T1000 (cell line): ENCODE data around the gene CABP1.

Experiments used
- DNase-seq: peaks from one replicate; lab custom pipeline; 2025; ENCODE audit warnings: mixed read lengths; lab: John Stamatoyannopoulos, UW

CABP1 gene

GRCh38 chr12:120696626-120697025 is 56.2 kb downstream of the CABP1 start:
- DNase-seq: no peak

- no peak for DNase-seq
These were observed 56.9 kb downstream of the CABP1 start for GRCh38 chr12:120697344-120697743.

GRCh38 chr12:120698665-120699064 is 58.2 kb downstream of the CABP1 start:
- DNase-seq: no peak

- DNase-seq: no peak
These were observed 59.1 kb downstream of the CABP1 start for GRCh38 chr12:120699553-120699952.

GRCh38 chr12:120700886-120701285 is 60.5 kb downstream of the CABP1 start:
- DNase-seq: no peak

GRCh38 chr12:120702637-120703036 is 62.2 kb downstream of the CABP1 start:
- DNase-seq: no peak

- no peak for DNase-seq
These were observed 63.0 kb downstream of the CABP1 start for GRCh38 chr12:120703311-120703942.

- no peak for DNase-seq
These were observed 65.2 kb downstream of the CABP1 start for GRCh38 chr12:120705618-120706017.

GRCh38 chr12:120706029-120706428 is 65.6 kb downstream of the CABP1 start:
- DNase-seq: no peak

GRCh38 chr12:120708651-120709050 is 68.2 kb downstream of the CABP1 start:
- DNase-seq: no peak

GRCh38 chr12:120710031-120710804 is 69.8 kb downstream of the CABP1 start, which contains the start of gene UNC119B:
Gene UNC119B, plus strand, starts transcription at chr12:120710458. Its CDS starts 17 bp downstream, at chr12:120710475.
- peak; percentile 65 for DNase-seq

- no peak for DNase-seq
These were observed 70.4 kb downstream of the CABP1 start for GRCh38 chr12:120710805-120711296.

- no peak for DNase-seq
These were observed 71.0 kb downstream of the CABP1 start for GRCh38 chr12:120711411-120711810.

- DNase-seq: no peak
These were observed 72.2 kb downstream of the CABP1 start for GRCh38 chr12:120712610-120713009.

- DNase-seq: peak; percentile 50
These were observed 73.5 kb downstream of the CABP1 start for GRCh38 chr12:120713861-120714482.
